Measurements from ENCODE around the gene B3GNT9. TPM values are rescaled to one million over a fixed set of nuclear protein-coding genes. Genes with fewer than 3 reads are reported as not detected.

The B3GNT9 gene
- total and polyA plus RNA-seq, 2 of the 8 experiments (the other 6 are each of a cell fraction or from before 2014, with no cell fraction given): 3.5 to 9.0 TPM

- no peak for TF ChIP-seq TBP (IDR thresholded peaks at IDR 0.05; ENCODE audit: low read depth, low read length)
Observed at GRCh38 chr16:67181346-67181745, 30.5 kb upstream of the B3GNT9 start (continued).
